ENCODE data around the gene TMSB10. TPM values are rescaled to one million over a fixed set of nuclear protein-coding genes. Genes with fewer than 3 reads are reported as not detected.

The TMSB10 gene
- total and polyA plus RNA-seq, 2 of the 13 experiments (the other 11 are each of a cell fraction or from before 2014, with no cell fraction given), result 665 to 708 TPM

- H3K27ac ChIP-seq (ENCODE audit: extremely low read length, insufficient read depth, low read length), result no peak overlapping the region
- no peak for DNase-seq (ENCODE audit: low spot score)
- H3K27me3 ChIP-seq (ENCODE audit: control insufficient read depth in 1 of 2, insufficient read depth in 2 of 2, low read length in 2 of 2), result peaks cover 2 to 47% of the 10 kb centered on the region in 2 experiments; a peak in 2 of 5 replicates
- no peaks in the 10 kb centered on the region for H3K36me3 ChIP-seq (replicated peaks in 1 of 2; ENCODE audit: control insufficient read depth in 1 of 2, insufficient read depth in 2 of 2, low read length in 2 of 2)
- no TSS peak for BruUV-seq (replicated peaks)
- ATAC-seq, result no peak
- in situ Hi-C loops (cut with HindIII; ENCODE audit: extremely low pct_ligation_motif_present, low pct_unique_long_range_greater_than_20kb) (no loop called here), intact Hi-C loops (cut with micrococcal nuclease; ENCODE audit: unreplicated experiment) (no loop called here)
- WGBS (ENCODE audit: low lambda C conversion rate), result 35% methylated on average over 8 of the region's 8 CpGs
- no peak for FAIRE-seq
- H3K4me1 ChIP-seq (ENCODE audit: insufficient read depth, low read length), result peaks cover 6% of the 10 kb centered on the region
- H3K79me2 ChIP-seq (ENCODE audit: insufficient read depth, low read length), result no peaks in the 10 kb centered on the region
- H3K4me3 ChIP-seq (replicated peaks in 1 of 3; ENCODE audit: insufficient read depth in 1 of 3, low read depth in 2 of 3, low read length in 3 of 3), result no peak overlapping the region
- H4K20me1 ChIP-seq (ENCODE audit: insufficient read depth, low read length), result no peaks in the 10 kb centered on the region
- CTCF ChIA-PET (ENCODE audit: low intra/inter-chr PET ratio, low total read pairs), result no interaction called here
- TF ChIP-seq FOXP1 (IDR thresholded peaks at IDR 0.05), result no peak
- TF ChIP-seq FOXP1 (CRISPR knock-in tag; IDR thresholded peaks at IDR 0.05), result no peak
- TF ChIP-seq SRSF9 (IDR thresholded peaks at IDR 0.05; ENCODE audit: borderline replicate concordance, insufficient read depth, low read depth, low read length, poor library complexity, severe bottlenecking), result no peak
- no peak for TF ChIP-seq ZNF558 (CRISPR knock-in tag; IDR thresholded peaks at IDR 0.05; ENCODE audit: borderline replicate concordance)
- no peak for TF ChIP-seq ZSCAN30 (CRISPR knock-in tag; IDR thresholded peaks at IDR 0.05)
- TF ChIP-seq GTF3A (CRISPR knock-in tag; conservative IDR thresholded peaks at IDR 0.05), result no peak
- TF ChIP-seq MED8 (CRISPR knock-in tag; IDR thresholded peaks at IDR 0.05; ENCODE audit: insufficient replicate concordance), result no peak
- TF ChIP-seq ZSCAN31 (CRISPR knock-in tag; IDR thresholded peaks at IDR 0.05; ENCODE audit: low read depth), result no peak
- no peak for TF ChIP-seq ZNF747 (CRISPR knock-in tag; IDR thresholded peaks at IDR 0.05; ENCODE audit: borderline replicate concordance)
- TF ChIP-seq ZBTB3 (CRISPR knock-in tag; IDR thresholded peaks at IDR 0.05; ENCODE audit: borderline replicate concordance, low read depth), result no peak
- TF ChIP-seq RBAK (CRISPR knock-in tag; IDR thresholded peaks at IDR 0.05), result no peak
- no peak for TF ChIP-seq GLI4 (CRISPR knock-in tag; IDR thresholded peaks at IDR 0.05; ENCODE audit: borderline replicate concordance)
- TF ChIP-seq ATF3 (CRISPR knock-in tag; IDR thresholded peaks at IDR 0.05), result no peak
- TF ChIP-seq CSRNP1 (CRISPR knock-in tag; IDR thresholded peaks at IDR 0.05), result no peak
- TF ChIP-seq ZNF839 (CRISPR knock-in tag; IDR thresholded peaks at IDR 0.05; ENCODE audit: borderline replicate concordance), result no peak
- no peak for TF ChIP-seq ZNF710 (CRISPR knock-in tag; IDR thresholded peaks at IDR 0.05; ENCODE audit: borderline replicate concordance)
- TF ChIP-seq RFX1 (IDR thresholded peaks at IDR 0.05), result no peak
- no peak overlapping the region for H3K4me2 ChIP-seq (ENCODE audit: low read depth, low read length)
- H2AFZ ChIP-seq (ENCODE audit: low read length), result no peak overlapping the region
- no peaks in the 10 kb centered on the region for H3K9me3 ChIP-seq (ENCODE audit: low read length)
- POLR2A ChIA-PET, result no interaction called here
- no peak overlapping the region for H3K9ac ChIP-seq (ENCODE audit: insufficient read depth, low read depth, low read length)
Measured at GRCh38 chr2:84899304-84900204, 5.9 kb upstream of the TMSB10 start.

All from HepG2 (cell line).